Loucy (cell line): Measurements from ENCODE around the gene PALLD.

Experiments
- H2AFZ ChIP-seq: fragments of 200-600 bp; sonication (generic); 2 replicates; pipeline ENCODE4 v1.6.0; 2016; ENCODE audit warnings: antibody characterized with exemption, mild to moderate bottlenecking, low read length, moderate library complexity
- H3F3A ChIP-seq: fragments of 200-600 bp; 2 replicates; pipeline ENCODE4 v1.6.0; 2016; ENCODE audit warnings: antibody characterized with exemption, low read depth, mild to moderate bottlenecking
- H3K27me3 ChIP-seq: fragments of 200-600 bp; sonication (generic); 2 replicates; pipeline ENCODE4 v1.6.1; 2014; ENCODE audit warnings: low read length, mild to moderate bottlenecking; ENCODE audit not compliant: insufficient read depth, poor library complexity, severe bottlenecking
- H3K36me3 ChIP-seq: fragments of 200-600 bp; sonication (generic); 2 replicates; pipeline ENCODE4 v1.6.1; 2016; ENCODE audit warnings: low read length; ENCODE audit not compliant: insufficient read depth
- H3K4me1 ChIP-seq: fragments of 200-600 bp; sonication (generic); 2 replicates; pipeline ENCODE4 v1.5.1; 2014; ENCODE audit warnings: low read length, mild to moderate bottlenecking; ENCODE audit not compliant: insufficient read depth, poor library complexity, severe bottlenecking
- H3K4me2 ChIP-seq: fragments of 200-600 bp; sonication (generic); 2 replicates; pipeline ENCODE4 v1.6.0; 2014; ENCODE audit warnings: antibody characterized with exemption, low read length, low read depth, mild to moderate bottlenecking; ENCODE audit not compliant: poor library complexity, severe bottlenecking
- H3K4me3 ChIP-seq: fragments of 200-600 bp; sonication (generic); 2 replicates; pipeline ENCODE4 v1.5.1; 2014; ENCODE audit warnings: low read length, mild to moderate bottlenecking, mixed read lengths; ENCODE audit not compliant: poor library complexity, severe bottlenecking
- H3K79me2 ChIP-seq: fragments of 200-600 bp; sonication (generic); 2 replicates; pipeline ENCODE4 v1.6.1; 2014; ENCODE audit warnings: low read length; ENCODE audit not compliant: insufficient read depth
- H3K9ac ChIP-seq: fragments of 200-600 bp; sonication (generic); 2 replicates; pipeline ENCODE4 v1.6.0; 2014; ENCODE audit warnings: mild to moderate bottlenecking, low read depth, low read length, moderate library complexity; ENCODE audit not compliant: poor library complexity, severe bottlenecking
- H3K9me2 ChIP-seq: fragments of 200-600 bp; sonication (generic); replicated peaks from 2 replicates; pipeline ENCODE4 v1.6.1; 2016; ENCODE audit warnings: low read depth, low read length, mixed read lengths
- H3K9me3 ChIP-seq: fragments of 200-600 bp; sonication (generic); 2 replicates; pipeline ENCODE4 v1.6.1; 2014; ENCODE audit warnings: mild to moderate bottlenecking, antibody characterized with exemption, low read length, low read depth; ENCODE audit not compliant: insufficient read depth
- H4K20me1 ChIP-seq: fragments of 200-600 bp; sonication (generic); 2 replicates; pipeline ENCODE4 v1.6.0; 2014; ENCODE audit warnings: antibody characterized with exemption, low read length, mild to moderate bottlenecking; ENCODE audit not compliant: insufficient read depth, poor library complexity, severe bottlenecking
- CTCF ChIP-seq: fragments of 200-600 bp; sonication (generic); conservative IDR thresholded peaks from 2 replicates; pipeline ENCODE4 v1.5.1; 2014; ENCODE audit warnings: mild to moderate bottlenecking, antibody characterized with exemption, low read length
- EZH2phosphoT487 ChIP-seq: fragments of 200-600 bp; IDR thresholded peaks from 2 replicates; pipeline ENCODE4 v1.6.1; 2018; ENCODE audit warnings: antibody characterized with exemption, mild to moderate bottlenecking, moderate library complexity, borderline replicate concordance

Gene PALLD

GRCh38 chr4:168604496-168605373 lies 107.9 kb downstream of the PALLD start:
- H3K9ac ChIP-seq = no peak overlapping the region
- no peaks in the 10 kb centered on the region for H3K4me1 ChIP-seq
- H3K9me2 ChIP-seq = no peaks in the 10 kb centered on the region
- no peak overlapping the region for H3K4me3 ChIP-seq
- no peaks in the 10 kb centered on the region for H3F3A ChIP-seq
- no peaks in the 10 kb centered on the region for H3K36me3 ChIP-seq
- no peak overlapping the region for H3K4me2 ChIP-seq
- no peaks in the 10 kb centered on the region for H3K9me3 ChIP-seq
- no peaks in the 10 kb centered on the region for H4K20me1 ChIP-seq
- H3K79me2 ChIP-seq = no peaks in the 10 kb centered on the region
- H2AFZ ChIP-seq = no peak overlapping the region
- no peaks in the 10 kb centered on the region for H3K27me3 ChIP-seq
- TF ChIP-seq EZH2phosphoT487 = no peak

- Histone ChIP-seq H3K27me3 (no peaks in the 10 kb centered on the region), H3K9me3 (no peaks in the 10 kb centered on the region), H3K9ac (no peak overlapping the region), H4K20me1 (no peaks in the 10 kb centered on the region), H3K79me2 (no peaks in the 10 kb centered on the region), H3K36me3 (no peaks in the 10 kb centered on the region), H3K4me3 (no peak overlapping the region), H3K9me2 (no peaks in the 10 kb centered on the region), H3F3A (no peaks in the 10 kb centered on the region), H2AFZ (no peak overlapping the region), H3K4me1 (no peaks in the 10 kb centered on the region), H3K4me2 (no peak overlapping the region)
- TF ChIP-seq CTCF (no peak), EZH2phosphoT487 (no peak)
These were observed 108.6 kb downstream of the PALLD start for GRCh38 chr4:168605411-168605810.

GRCh38 chr4:168607215-168607614 lies 110.4 kb downstream of the PALLD start:
- no peaks in the 10 kb centered on the region for H3K4me1 ChIP-seq

More at GRCh38 chr4:168607215-168607614, 110.4 kb downstream of the PALLD start:
- Histone ChIP-seq H3K4me2 (no peak overlapping the region), H3K79me2 (no peaks in the 10 kb centered on the region), H4K20me1 (no peaks in the 10 kb centered on the region), H3K36me3 (no peaks in the 10 kb centered on the region), H3K4me3 (no peak overlapping the region), H2AFZ (no peak overlapping the region), H3F3A (no peaks in the 10 kb centered on the region), H3K27me3 (no peaks in the 10 kb centered on the region), H3K9me2 (no peaks in the 10 kb centered on the region), H3K9ac (no peak overlapping the region), H3K9me3 (no peaks in the 10 kb centered on the region)
- TF ChIP-seq EZH2phosphoT487 = no peak
- no peak for TF ChIP-seq CTCF
